Daoy (cell line): ENCODE results near the gene OCA2. TPM values are rescaled to one million over a fixed set of nuclear protein-coding genes. Genes with fewer than 3 reads are reported as not detected.

Experiments used
- DNase-seq: peaks from one replicate; pipeline ENCODE4 v3.0.0-alpha.2; 2015; ENCODE audit warnings: low read depth
- total RNA-seq: library from RNA; depleted of rRNA; stranded (reverse); fragments of >200 nt; shearing (Covaris generic); gene quantifications from 2 replicates; pipeline ENCODE4 v1.2.3, GENCODE V29; 2014

The OCA2 gene
- total RNA-seq, 1 experiment from 2014 or later: not detected

DNA sequence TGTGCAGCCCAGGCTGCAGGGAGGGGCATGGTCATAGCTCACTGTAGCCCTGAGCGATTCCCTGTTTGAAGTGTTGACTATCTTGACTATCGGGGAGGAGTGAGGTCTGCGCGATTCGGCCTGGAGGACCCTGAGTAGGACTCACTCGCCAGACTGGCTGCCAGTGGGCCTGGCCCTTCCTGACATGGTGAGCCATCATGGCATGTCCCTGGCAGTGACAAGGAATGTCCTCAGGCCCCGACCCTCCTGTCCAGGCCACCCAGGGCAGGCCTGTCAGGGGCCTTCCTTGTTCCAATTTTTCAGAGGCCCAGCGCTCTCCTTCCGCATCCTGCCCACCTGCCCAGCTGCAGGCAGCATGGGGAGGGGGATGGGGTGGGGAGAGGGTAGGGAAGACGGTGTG, 5.2 kb upstream of the OCA2 start:
- no peak for DNase-seq

- DNase-seq: no peak
Observed at GRCh38 chr15:28103831-28104230, 4.7 kb upstream of the OCA2 start.

DNA sequence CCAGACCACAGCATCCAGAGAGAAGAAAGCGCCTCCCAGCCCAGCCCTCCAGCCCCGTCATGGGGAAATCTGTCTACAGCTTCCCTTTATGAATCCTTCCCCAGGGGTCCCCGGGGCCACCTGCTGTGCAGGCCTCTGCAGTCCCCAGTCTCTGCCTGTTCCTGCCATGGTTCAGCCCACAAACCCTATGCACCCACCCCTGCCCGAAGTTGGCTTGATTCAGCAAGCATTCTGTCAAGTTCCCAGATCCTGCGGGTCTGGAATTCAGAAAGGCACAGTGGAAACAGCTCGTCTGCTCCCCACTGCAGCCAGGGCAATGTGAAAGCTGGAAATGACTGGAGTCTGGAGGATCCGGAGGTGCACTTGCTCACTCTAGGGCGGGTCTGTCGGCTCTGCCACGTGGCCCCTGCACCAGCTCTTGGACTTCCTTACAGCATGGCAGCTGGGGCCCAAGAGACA, 2.9 kb upstream of the OCA2 start:
- DNase-seq: no peak

DNA sequence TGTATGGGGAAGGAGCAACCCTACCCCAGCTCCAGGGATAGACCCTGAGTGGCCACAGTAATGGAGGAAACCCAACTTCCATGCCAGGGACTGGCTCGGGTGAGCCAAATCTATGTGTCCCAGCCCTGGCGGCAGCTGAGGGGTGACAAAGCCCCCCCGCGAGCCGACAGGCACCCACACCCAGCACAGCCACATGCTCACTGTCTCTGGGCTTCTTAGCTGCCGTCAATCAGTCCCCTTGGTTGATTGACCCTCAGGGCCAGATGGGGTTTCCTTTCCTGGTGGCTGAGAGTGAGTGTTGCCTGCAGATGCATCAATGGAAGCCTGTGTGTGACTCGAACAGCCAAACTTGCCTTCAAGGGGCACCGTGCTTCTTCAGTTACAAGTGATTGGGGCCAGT, 2.1 kb upstream of the OCA2 start:
- DNase-seq: no peak

DNA sequence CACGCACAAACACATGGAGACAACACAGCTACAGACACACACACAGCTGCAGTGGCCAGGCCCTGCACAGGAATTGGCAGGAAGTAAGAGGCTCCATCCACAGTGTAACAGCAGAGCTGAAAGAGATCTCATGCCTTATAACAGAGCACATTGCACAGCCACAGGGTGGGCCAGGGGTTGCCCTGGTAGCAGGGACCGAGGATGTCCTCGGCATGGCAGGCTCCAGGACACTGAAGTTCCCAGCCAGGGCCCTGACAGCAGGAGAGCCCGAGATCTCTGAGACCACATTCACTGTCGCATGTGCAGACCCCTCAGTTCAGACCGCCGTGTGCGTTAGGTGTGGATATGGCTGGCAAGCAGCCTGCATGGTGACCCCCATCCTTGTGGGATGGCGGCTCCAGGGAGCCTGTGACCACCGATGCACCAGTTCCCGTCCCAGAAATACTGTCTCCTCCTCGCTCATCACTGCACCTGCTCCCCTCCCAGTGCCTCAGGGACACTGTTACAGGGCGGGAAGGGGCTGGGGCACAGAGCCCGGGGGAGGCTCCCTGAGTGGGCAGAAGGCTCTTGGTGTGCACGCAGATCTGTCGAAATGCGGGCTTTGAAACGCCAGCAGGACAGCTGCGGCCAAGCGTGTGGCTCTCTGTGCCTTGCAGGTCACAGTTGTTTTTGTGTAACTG, 1.5 kb upstream of the OCA2 start:
- DNase-seq: no peak

GRCh38 chr15:28099555-28100140, 533 bp upstream of the OCA2 start:
- DNase-seq: no peak

DNA sequence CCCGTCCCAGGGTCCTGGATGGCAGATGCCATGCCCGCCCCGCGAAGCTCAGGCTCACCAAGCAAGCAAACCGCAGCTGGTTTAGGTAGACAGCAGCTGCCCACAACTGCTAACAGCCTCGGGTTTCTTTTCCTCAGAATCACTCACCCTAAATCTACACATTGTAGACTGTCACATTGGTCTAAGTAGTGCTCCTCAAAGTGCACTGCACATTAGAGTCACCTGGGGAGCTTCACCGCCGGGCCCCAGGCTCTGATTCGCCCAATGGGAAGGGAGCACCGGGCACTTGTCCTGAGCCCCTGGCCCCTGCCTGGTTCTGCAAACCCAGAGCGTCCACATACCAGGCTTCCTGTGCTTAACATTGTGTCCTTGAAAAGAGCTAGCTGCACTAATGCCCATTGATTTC, 752 bp downstream of the OCA2 start:
- DNase-seq: no peak

DNA sequence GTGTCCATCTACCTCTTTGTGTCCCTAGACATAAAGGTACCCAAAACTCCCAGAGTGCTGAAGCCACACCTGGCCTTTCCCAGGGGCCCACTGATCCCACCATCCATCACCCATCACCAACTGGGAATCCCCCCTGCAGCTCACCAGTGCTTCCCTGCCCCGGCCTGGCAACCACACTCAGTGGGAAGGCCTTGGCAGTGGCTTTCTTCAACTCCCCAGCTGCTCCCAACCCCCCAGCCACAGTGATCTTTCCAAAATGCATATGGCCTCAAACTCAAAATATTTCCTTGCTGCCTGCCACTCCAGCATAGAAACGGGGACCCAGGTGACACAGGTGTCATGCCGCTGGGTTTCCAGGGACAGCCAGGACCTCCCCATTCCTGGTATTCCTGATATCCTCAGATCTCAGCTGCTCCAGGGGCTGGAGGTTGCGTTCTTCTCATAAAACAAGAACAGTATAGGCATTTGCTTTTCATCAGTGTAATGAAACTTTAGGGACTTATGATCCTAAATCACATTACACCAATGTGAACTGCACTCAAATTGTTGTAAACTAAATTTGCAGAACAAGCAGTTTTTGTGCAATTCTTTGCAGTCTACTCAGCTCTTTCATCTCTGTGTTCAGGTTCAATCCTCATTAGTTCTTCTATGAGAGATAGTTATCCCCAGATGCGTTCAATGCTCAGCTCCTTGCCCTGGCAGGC, 1.3 kb downstream of the OCA2 start:
- no peak for DNase-seq

GRCh38 chr15:28096670-28097431, 2.3 kb downstream of the OCA2 start:
- no peak for DNase-seq

GRCh38 chr15:28096411-28096669, 2.8 kb downstream of the OCA2 start:
- DNase-seq: no peak

DNA sequence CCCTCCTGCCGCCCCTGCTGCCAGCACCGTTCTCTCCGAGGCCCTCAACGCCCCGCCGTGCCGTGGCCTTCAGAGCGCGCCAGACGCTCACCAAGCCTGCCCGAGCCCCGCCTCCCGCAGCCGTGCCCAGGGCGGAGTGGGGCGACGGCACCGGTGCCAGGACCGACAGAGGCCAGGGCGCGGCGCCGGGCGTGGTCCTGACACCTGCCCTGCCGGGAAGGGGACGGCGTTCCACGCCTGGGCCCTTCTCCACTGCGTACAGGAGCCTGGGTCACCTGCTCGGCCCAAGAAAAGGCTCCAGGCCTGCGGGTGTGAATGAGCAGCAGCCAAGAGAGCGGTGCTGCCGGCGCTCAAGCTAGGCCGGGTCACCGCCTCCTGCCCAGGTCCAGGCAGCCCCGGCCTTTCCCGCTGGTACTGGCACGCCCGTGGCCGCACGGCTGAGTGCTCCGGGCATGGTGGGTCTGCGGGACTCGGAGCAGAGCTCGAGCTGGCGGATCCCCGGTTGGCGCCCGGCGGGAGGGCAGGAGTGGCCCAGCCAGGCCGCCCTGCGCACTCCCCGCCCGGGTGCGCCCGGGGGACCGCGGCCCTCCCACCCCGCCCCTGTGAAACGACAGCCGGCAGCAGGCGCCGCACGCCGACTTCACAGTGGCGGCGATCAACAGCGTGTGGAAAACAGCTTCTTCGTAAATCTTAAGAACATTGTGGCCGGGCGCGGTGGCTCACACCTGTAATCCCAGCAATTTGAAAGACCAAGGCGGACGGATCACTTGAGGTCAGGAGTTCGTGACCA, 4.2 kb downstream of the OCA2 start:
- no peak for DNase-seq

GRCh38 chr15:28093752-28094535, 5.2 kb downstream of the OCA2 start:
- no peak for DNase-seq

- no peak for DNase-seq
Observed at GRCh38 chr15:28091313-28091712, 7.8 kb downstream of the OCA2 start.

DNA sequence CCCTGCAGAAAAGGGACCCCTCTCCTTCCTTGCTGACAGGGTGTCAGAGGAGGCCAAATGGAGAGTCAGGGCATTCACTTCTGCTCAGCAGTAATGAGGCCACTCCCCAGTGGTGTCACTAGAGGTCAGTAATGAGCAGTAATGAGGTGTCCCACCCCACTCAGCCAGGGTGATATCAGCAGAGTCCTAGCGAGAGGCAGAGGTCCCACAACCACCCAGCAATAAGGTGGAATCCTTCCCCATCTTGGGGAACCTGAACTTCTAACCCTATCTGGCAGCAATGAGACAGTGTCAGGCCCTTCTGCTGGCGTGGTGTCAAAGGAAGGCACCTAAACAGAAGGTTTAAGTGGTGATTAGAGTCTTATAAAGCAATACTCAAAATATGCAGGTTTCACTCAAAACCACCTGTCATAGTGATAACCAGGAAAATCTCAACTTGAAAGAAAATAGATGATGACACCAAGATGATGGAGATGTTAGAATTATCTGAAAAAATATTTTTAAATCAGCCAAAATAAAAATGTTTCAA, 12.9 kb downstream of the OCA2 start:
- DNase-seq: no peak

- DNase-seq: no peak
Observed at GRCh38 chr15:28085489-28086174, 13.5 kb downstream of the OCA2 start.

GRCh38 chr15:28084547-28084946, 14.6 kb downstream of the OCA2 start:
- no peak for DNase-seq

GRCh38 chr15:28082891-28083684, 16.0 kb downstream of the OCA2 start:
- no peak for DNase-seq

- no peak for DNase-seq
Observed at GRCh38 chr15:28081594-28081993, 17.5 kb downstream of the OCA2 start.

DNA sequence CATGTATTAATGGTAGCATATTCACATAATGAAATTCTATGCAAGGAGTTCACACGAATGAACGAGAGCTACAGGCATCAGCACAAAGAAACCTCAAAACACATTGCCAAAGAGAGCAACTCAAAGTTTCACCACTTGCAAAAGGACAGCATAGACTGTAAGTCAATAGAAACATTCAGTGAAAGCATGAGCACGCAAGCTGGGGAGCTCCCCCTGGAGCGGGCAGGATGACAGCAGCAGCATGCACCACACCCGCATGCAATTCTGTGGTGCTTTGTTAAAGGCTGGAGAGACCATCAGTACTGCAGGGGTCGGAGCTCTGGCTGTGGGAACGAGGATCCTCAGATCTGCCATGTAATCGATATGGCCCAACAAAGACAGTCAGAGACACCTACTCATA, 18.7 kb downstream of the OCA2 start:
- DNase-seq: no peak
